ENCODE results near the gene CASZ1. TPM values are rescaled to one million over a fixed set of nuclear protein-coding genes. Genes with fewer than 3 reads are reported as not detected.

Gene CASZ1, protein sequence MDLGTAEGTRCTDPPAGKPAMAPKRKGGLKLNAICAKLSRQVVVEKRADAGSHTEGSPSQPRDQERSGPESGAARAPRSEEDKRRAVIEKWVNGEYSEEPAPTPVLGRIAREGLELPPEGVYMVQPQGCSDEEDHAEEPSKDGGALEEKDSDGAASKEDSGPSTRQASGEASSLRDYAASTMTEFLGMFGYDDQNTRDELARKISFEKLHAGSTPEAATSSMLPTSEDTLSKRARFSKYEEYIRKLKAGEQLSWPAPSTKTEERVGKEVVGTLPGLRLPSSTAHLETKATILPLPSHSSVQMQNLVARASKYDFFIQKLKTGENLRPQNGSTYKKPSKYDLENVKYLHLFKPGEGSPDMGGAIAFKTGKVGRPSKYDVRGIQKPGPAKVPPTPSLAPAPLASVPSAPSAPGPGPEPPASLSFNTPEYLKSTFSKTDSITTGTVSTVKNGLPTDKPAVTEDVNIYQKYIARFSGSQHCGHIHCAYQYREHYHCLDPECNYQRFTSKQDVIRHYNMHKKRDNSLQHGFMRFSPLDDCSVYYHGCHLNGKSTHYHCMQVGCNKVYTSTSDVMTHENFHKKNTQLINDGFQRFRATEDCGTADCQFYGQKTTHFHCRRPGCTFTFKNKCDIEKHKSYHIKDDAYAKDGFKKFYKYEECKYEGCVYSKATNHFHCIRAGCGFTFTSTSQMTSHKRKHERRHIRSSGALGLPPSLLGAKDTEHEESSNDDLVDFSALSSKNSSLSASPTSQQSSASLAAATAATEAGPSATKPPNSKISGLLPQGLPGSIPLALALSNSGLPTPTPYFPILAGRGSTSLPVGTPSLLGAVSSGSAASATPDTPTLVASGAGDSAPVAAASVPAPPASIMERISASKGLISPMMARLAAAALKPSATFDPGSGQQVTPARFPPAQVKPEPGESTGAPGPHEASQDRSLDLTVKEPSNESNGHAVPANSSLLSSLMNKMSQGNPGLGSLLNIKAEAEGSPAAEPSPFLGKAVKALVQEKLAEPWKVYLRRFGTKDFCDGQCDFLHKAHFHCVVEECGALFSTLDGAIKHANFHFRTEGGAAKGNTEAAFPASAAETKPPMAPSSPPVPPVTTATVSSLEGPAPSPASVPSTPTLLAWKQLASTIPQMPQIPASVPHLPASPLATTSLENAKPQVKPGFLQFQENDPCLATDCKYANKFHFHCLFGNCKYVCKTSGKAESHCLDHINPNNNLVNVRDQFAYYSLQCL (N-terminal part only)
- 1.7 to 1.8 TPM (median 1.8 TPM) in 5 replicates for total RNA-seq (2022; extraction: Qiagen RNA extraction)

DNA sequence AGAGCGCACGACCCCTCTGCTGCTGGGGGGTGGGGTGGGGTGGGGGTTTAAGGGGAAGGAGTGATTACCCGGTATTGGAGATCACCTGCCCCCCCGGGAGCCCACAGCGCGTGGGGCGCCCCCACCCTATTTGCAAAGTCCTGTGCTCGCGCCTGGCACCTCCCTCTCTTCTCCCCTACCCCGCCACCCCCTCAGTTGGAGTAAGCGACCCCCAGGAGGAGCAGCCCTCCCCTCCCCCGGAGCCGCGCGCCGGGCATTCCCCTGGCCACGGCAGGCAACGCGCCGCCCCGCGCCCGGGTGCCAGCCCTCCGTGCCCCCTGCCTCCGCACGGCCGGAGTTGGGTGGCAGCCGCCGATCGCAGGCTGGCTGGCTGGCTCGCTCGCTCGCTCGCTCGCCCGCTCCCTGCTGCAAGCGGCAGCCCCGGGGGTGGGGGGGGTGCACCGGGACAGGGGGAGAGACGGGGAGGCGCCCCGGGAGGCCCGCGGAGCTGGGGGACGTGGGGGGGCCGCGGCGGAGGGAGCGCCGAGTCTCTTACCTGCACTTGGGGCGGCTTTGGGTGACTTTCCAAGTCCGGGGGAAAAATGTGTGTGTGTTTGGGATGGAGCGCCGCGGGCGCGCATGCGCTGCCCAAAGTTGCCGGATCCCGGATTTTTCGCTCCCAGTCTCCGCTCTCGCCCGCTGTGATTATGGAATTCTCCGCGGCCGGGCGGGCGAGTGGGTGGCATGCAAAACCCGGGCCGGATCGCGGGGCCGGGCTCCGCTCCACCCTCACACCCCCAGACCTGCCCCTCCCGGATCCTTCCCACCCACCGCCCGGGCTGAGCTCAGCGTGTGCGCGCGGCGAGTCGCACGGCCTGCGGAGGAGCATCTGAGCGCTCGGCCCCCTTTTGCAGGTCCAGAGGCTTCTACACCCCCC is at the start of gene CASZ1:
CASZ1 (minus strand) TSS at position 618 of the 916 bp plus-strand sequence. CDS start 102,757 bp downstream, outside the sequence.

Other genes with a start within 250 kb of the CASZ1 start
- gene TARDBP, start 216.0 kb upstream of the CASZ1 start, total RNA-seq (2022; extraction: Qiagen RNA extraction) = 173 to 244 TPM (median 199 TPM) in 5 replicates